MM.1S (cell line): ENCODE results near the gene GLRX3.

Experiments used
- EZH2phosphoT487 ChIP-seq: fragments of 300-600 bp; sonication (generic); IDR thresholded peaks from 2 replicates; pipeline ENCODE4 v1.6.1; 2018; ENCODE audit warnings: antibody characterized with exemption, low read length
- TF ChIP-seq, protein P1 (sequence below): fragments of 300-600 bp; sonication (generic); IDR thresholded peaks from 2 replicates; pipeline ENCODE4 v1.5.1; 2016; ENCODE audit warnings: antibody characterized with exemption, low read length, mixed read lengths

DNA sequence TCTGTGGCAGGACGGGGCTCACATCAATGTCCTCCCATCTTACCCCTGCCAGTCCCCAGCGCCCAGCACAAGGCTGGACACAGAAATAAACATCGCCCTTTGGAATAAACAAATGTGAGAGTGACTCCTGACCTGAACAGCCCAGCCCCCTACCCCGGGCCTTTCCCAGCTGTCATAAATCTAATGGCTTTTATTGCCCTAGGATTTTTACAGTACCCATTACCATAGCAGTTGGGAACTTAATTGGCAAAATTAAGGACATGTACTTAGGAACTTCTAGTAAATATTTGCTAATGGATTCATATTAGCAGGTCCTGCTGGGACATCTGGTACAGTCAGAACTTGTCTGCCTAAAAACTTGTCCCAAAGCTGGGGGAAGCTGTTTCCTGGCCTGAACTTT, 76.6 kb downstream of the GLRX3 start:
- TF ChIP-seq EZH2phosphoT487, result no peak
- TF ChIP-seq, protein P1, sequence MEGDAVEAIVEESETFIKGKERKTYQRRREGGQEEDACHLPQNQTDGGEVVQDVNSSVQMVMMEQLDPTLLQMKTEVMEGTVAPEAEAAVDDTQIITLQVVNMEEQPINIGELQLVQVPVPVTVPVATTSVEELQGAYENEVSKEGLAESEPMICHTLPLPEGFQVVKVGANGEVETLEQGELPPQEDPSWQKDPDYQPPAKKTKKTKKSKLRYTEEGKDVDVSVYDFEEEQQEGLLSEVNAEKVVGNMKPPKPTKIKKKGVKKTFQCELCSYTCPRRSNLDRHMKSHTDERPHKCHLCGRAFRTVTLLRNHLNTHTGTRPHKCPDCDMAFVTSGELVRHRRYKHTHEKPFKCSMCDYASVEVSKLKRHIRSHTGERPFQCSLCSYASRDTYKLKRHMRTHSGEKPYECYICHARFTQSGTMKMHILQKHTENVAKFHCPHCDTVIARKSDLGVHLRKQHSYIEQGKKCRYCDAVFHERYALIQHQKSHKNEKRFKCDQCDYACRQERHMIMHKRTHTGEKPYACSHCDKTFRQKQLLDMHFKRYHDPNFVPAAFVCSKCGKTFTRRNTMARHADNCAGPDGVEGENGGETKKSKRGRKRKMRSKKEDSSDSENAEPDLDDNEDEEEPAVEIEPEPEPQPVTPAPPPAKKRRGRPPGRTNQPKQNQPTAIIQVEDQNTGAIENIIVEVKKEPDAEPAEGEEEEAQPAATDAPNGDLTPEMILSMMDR, result no peak
